Activated CD4-positive, alpha-beta T cell treated with anti-CD3 and anti-CD28 coated beads, Interleukin-2, amount 10 ng/mL, durations not matched to agents 7 days and 5 days (primary cell): Measurements from ENCODE around the gene EPB41L2. TPM values are rescaled to one million over a fixed set of nuclear protein-coding genes. Genes with fewer than 3 reads are reported as not detected.
A peak's percentile ranks its signal among the peaks of the same experiment; 100 is the strongest.

ENCODE experiments used
- CTCF ChIA-PET: fragments of 350-600 bp; sonication (Branson Sonifier 250); formaldehyde crosslinking; loops from one replicate; lab custom pipeline; 2021; ENCODE audit warnings: antibody characterized with exemption; lab: Charles Lee
- POLR2A ChIA-PET: fragments of 350-600 bp; sonication (Branson Sonifier 250); formaldehyde crosslinking; loops from one replicate; lab custom pipeline; 2021; ENCODE audit warnings: antibody characterized with exemption; lab: Charles Lee
- DNase-seq: peaks from one replicate; pipeline ENCODE4 v3.0.0-alpha.2; 2020
- H3K27ac Mint-ChIP-seq: one replicate; pipeline ENCODE4 v1.8.0; 2021; ENCODE audit warnings: mild to moderate bottlenecking, moderate library complexity, mixed read lengths
- H3K27me3 Mint-ChIP-seq: one replicate; pipeline ENCODE4 v1.8.0; 2021; ENCODE audit warnings: mixed read lengths
- H3K36me3 Mint-ChIP-seq: one replicate; pipeline ENCODE4 v1.8.0; 2021; ENCODE audit warnings: low read depth, mixed read lengths
- H3K4me1 Mint-ChIP-seq: one replicate; pipeline ENCODE4 v1.8.0; 2021; ENCODE audit warnings: mixed read lengths
- H3K4me3 Mint-ChIP-seq: one replicate; pipeline ENCODE4 v1.8.0; 2021; ENCODE audit warnings: mild to moderate bottlenecking, moderate library complexity, mixed read lengths
- H3K9me3 Mint-ChIP-seq: one replicate; pipeline ENCODE4 v1.8.0; 2021; ENCODE audit warnings: mixed read lengths
- total RNA-seq, 2 experiments: library from RNA; stranded (reverse); gene quantifications; one replicate each; pipeline ENCODE4 v1.2.3, GENCODE V29; 2021

EPB41L2 gene
- total RNA-seq, 2 experiments from 2014 or later = 20.2 to 25.2 TPM

GRCh38 chr6:131080084-131080483, 17.0 kb upstream of the EPB41L2 start:
- Mint-ChIP-seq H3K27me3 (no peaks in the 10 kb centered on the region), H3K27ac (no peak overlapping the region), H3K4me1 (no peaks in the 10 kb centered on the region), H3K4me3 (no peak overlapping the region), H3K9me3 (no peaks in the 10 kb centered on the region), H3K36me3 (no peaks in the 10 kb centered on the region)
- POLR2A ChIA-PET = no interaction called here
- no peak for DNase-seq
- CTCF ChIA-PET = no interaction called here

DNA sequence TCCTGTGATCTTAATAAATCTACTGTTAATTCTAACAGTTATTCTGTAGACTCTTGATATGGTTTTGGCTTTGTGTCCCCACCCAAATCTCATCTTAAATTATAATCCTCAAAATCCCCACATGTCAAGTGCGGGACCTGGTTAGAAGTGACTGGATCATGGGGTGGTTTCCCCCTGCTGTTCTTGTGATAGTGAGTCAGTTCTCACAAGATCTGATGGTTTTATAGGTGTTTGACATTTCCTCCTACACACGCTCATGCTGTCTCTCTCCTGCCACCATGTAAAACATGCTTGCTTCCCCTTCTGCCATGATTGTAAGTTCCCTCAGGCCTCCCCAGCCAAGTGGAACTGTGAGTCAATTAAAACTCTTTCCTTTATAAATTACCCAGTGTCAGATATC, 10.5 kb upstream of the EPB41L2 start:
- Mint-ChIP-seq H3K27me3 (peaks cover 3% of the 10 kb centered on the region), H3K27ac (no peak overlapping the region), H3K4me3 (no peak overlapping the region), H3K4me1 (no peaks in the 10 kb centered on the region), H3K9me3 (peaks cover 5% of the 10 kb centered on the region), H3K36me3 (no peaks in the 10 kb centered on the region)
- ChIA-PET CTCF (interaction anchor here (0.6 kb wide), 1 partner anchor 13 kb away, joined by 5 read pairs; no protein-coding TSS in a partner anchor), POLR2A (no interaction called here)
- DNase-seq = no peak

- Mint-ChIP-seq H3K36me3 (no peaks in the 10 kb centered on the region), H3K4me1 (no peaks in the 10 kb centered on the region), H3K9me3 (peaks cover 5% of the 10 kb centered on the region), H3K27ac (no peak overlapping the region), H3K27me3 (peaks cover 5% of the 10 kb centered on the region), H3K4me3 (no peak overlapping the region)
- no peak for DNase-seq
- ChIA-PET CTCF (interaction anchor here (0.6 kb wide), 1 partner anchor 558 kb away, joined by 3 read pairs; the partner anchor contains the start of gene MED23), POLR2A (no interaction called here)
Measured at GRCh38 chr6:131070061-131070460, 7.0 kb upstream of the EPB41L2 start.

DNA sequence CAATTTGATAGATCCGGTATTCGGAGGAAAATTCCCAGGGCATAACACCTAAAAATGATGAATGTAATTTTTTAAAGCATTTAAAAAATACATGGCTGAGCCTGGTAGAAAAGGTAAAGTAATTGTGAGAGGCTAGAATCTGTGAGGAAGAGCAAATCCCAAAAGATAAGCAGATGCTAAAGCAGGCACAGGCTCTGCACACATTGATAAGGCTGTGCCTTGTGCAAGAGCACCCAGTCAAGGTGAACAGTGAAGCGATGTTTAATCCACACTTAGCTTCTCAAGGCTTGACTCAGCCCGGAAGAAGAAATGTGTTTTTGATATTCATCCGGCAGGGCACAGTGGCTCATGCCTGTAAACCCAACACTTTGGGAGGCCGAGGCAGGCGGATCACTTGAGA, 5.1 kb upstream of the EPB41L2 start:
- H3K4me1 Mint-ChIP-seq = peaks cover 6% of the 10 kb centered on the region
- DNase-seq = no peak
- ChIA-PET POLR2A (no interaction called here), CTCF (no interaction called here)
- H3K36me3 Mint-ChIP-seq = no peaks in the 10 kb centered on the region
- peaks cover 8% of the 10 kb centered on the region for H3K27me3 Mint-ChIP-seq
- H3K9me3 Mint-ChIP-seq = peaks cover 3% of the 10 kb centered on the region
- H3K27ac Mint-ChIP-seq = no peak overlapping the region
- H3K4me3 Mint-ChIP-seq = no peak overlapping the region

GRCh38 chr6:131067521-131067920, 4.5 kb upstream of the EPB41L2 start:
- Mint-ChIP-seq H3K4me3 (no peak overlapping the region), H3K4me1 (peaks cover 6% of the 10 kb centered on the region), H3K36me3 (no peaks in the 10 kb centered on the region), H3K9me3 (no peaks in the 10 kb centered on the region), H3K27ac (no peak overlapping the region), H3K27me3 (peaks cover 8% of the 10 kb centered on the region)
- DNase-seq = no peak
- CTCF ChIA-PET = no interaction called here
- POLR2A ChIA-PET = no interaction called here

GRCh38 chr6:131065824-131066171, 2.8 kb upstream of the EPB41L2 start:
- H3K4me3 Mint-ChIP-seq = no peak overlapping the region
- ChIA-PET POLR2A (no interaction called here), CTCF (no interaction called here)
- H3K9me3 Mint-ChIP-seq = no peaks in the 10 kb centered on the region
- peaks cover 20% of the 10 kb centered on the region for H3K4me1 Mint-ChIP-seq
- no peak for DNase-seq
- H3K27ac Mint-ChIP-seq = no peak overlapping the region
- no peaks in the 10 kb centered on the region for H3K36me3 Mint-ChIP-seq
- H3K27me3 Mint-ChIP-seq = peaks cover 18% of the 10 kb centered on the region

GRCh38 chr6:131065112-131065823, 2.2 kb upstream of the EPB41L2 start:
- DNase-seq = no peak
- Mint-ChIP-seq H3K4me3 (no peak overlapping the region), H3K27ac (no peak overlapping the region), H3K36me3 (no peaks in the 10 kb centered on the region), H3K27me3 (peaks cover 16% of the 10 kb centered on the region), H3K4me1 (peaks cover 21% of the 10 kb centered on the region), H3K9me3 (no peaks in the 10 kb centered on the region)
- CTCF ChIA-PET = interaction anchor here (0.6 kb wide), 1 partner anchor 363 kb away, joined by 3 read pairs; no protein-coding TSS in a partner anchor
- POLR2A ChIA-PET = no interaction called here

GRCh38 chr6:131063764-131064272, 773 bp upstream of the EPB41L2 start:
- peaks cover 16% of the 10 kb centered on the region for H3K27me3 Mint-ChIP-seq
- peak overlapping the region; percentile 74 for H3K4me3 Mint-ChIP-seq
- peak overlapping the region; percentile 43 for H3K27ac Mint-ChIP-seq
- no peaks in the 10 kb centered on the region for H3K36me3 Mint-ChIP-seq
- peaks cover 21% of the 10 kb centered on the region for H3K4me1 Mint-ChIP-seq
- no peaks in the 10 kb centered on the region for H3K9me3 Mint-ChIP-seq
- ChIA-PET CTCF (no interaction called here), POLR2A (no interaction called here)
- no peak for DNase-seq

- Mint-ChIP-seq H3K9me3 (no peaks in the 10 kb centered on the region), H3K4me3 (peak overlapping the region; percentile 81), H3K27ac (no peak overlapping the region), H3K36me3 (no peaks in the 10 kb centered on the region), H3K27me3 (peaks cover 16% of the 10 kb centered on the region), H3K4me1 (peaks cover 21% of the 10 kb centered on the region)
- CTCF ChIA-PET = no interaction called here
- DNase-seq = no peak
- POLR2A ChIA-PET = no interaction called here
Measured at GRCh38 chr6:131062241-131063027, 611 bp downstream of the EPB41L2 start.

DNA sequence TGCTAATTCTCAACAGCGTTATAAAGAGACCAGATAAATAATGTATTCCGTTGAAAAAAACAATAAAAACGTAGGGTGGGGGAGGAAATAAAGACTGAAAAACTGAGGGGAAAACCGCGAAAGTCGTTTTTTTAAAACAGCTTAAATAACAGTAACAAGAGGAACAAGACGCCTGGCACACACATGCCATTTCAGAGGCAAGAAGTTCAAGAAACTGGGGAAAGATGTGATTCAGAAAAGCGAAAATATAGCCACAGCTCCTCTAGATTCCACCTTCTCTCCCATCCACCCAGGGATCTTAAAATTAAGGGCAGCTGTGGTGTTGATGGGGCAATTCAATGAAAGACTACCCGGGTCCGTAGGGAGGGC, 1.3 kb downstream of the EPB41L2 start:
- no peak for DNase-seq
- Mint-ChIP-seq H3K4me3 (peak overlapping the region; percentile 67), H3K9me3 (no peaks in the 10 kb centered on the region), H3K27me3 (peaks cover 16% of the 10 kb centered on the region), H3K4me1 (peaks cover 21% of the 10 kb centered on the region), H3K36me3 (no peaks in the 10 kb centered on the region), H3K27ac (peak overlapping the region; percentile 67)
- CTCF ChIA-PET = interaction anchor here (1.1 kb wide), 1 partner anchor 14 kb away, joined by 3 read pairs; no protein-coding TSS in a partner anchor
- POLR2A ChIA-PET = no interaction called here

GRCh38 chr6:131061041-131061750, 1.8 kb downstream of the EPB41L2 start:
- H3K27me3 Mint-ChIP-seq = peaks cover 16% of the 10 kb centered on the region
- H3K36me3 Mint-ChIP-seq = no peaks in the 10 kb centered on the region
- peak overlapping the region; percentile 67 for H3K4me3 Mint-ChIP-seq
- H3K27ac Mint-ChIP-seq = peak overlapping the region; percentile 67
- ChIA-PET CTCF (interaction anchor here (0.6 to 1.1 kb wide), 2 partner anchors 13 to 15 kb away, joined by 3 to 5 read pairs; no protein-coding TSS in a partner anchor), POLR2A (no interaction called here)
- peaks cover 3% of the 10 kb centered on the region for H3K9me3 Mint-ChIP-seq
- DNase-seq = no peak
- peaks cover 21% of the 10 kb centered on the region for H3K4me1 Mint-ChIP-seq

GRCh38 chr6:131060311-131060710, 2.7 kb downstream of the EPB41L2 start:
- Mint-ChIP-seq H3K4me3 (no peak overlapping the region), H3K27me3 (peaks cover 14% of the 10 kb centered on the region), H3K4me1 (peaks cover 21% of the 10 kb centered on the region), H3K36me3 (no peaks in the 10 kb centered on the region), H3K27ac (no peak overlapping the region), H3K9me3 (peaks cover 9% of the 10 kb centered on the region)
- DNase-seq = no peak
- CTCF ChIA-PET = interaction anchor here (0.6 to 1.1 kb wide), 2 partner anchors 13 to 15 kb away, joined by 3 to 5 read pairs; no protein-coding TSS in a partner anchor
- POLR2A ChIA-PET = no interaction called here
